ENCODE data around the gene AMZ1.
"Not testable (repeated sequence)": the region's sequence is repeated elsewhere in the genome, so short reads cannot be mapped to it uniquely, and the experiment has no call there.

AMZ1 gene

GRCh38 chr7:2665359-2665791, 22.6 kb upstream of the AMZ1 start:
- DNase-seq, result peak in 2 of 10 donors; percentile 70 to 82

GRCh38 chr7:2666155-2666554, 21.8 kb upstream of the AMZ1 start:
- intact Hi-C loops (cut with DNase I), result no loop called here
- no peak for DNase-seq

More at GRCh38 chr7:2665359-2665791, 22.6 kb upstream of the AMZ1 start:
- intact Hi-C loops (cut with DNase I), result no loop called here

GRCh38 chr7:2666588-2667250, 21.3 kb upstream of the AMZ1 start:
- no peak for DNase-seq
- intact Hi-C loops (cut with DNase I), result no loop called here

GRCh38 chr7:2667843-2668242, 20.2 kb upstream of the AMZ1 start:
- intact Hi-C loops (cut with DNase I), result no loop called here
- DNase-seq, result no peak

- intact Hi-C loops (cut with DNase I), result no loop called here
These were observed 19.6 kb upstream of the AMZ1 start for GRCh38 chr7:2668401-2668800.

GRCh38 chr7:2670171-2670570, 17.8 kb upstream of the AMZ1 start:
- intact Hi-C loops (cut with DNase I), result no loop called here
- no peak for DNase-seq

More at GRCh38 chr7:2668401-2668800, 19.6 kb upstream of the AMZ1 start:
- DNase-seq, result no peak

GRCh38 chr7:2670720-2671391, 17.1 kb upstream of the AMZ1 start:
- intact Hi-C loops (cut with DNase I), result loop anchor here (1.0 kb wide), 1 partner anchor 38 kb away; no protein-coding TSS in a partner anchor
- peak in 8 of 10 donors; percentile 63 to 96 (median 72) for DNase-seq

- DNase-seq; intact Hi-C loops (cut with DNase I): not testable (repeated sequence)
These were observed 14.8 kb upstream of the AMZ1 start for GRCh38 chr7:2673214-2673613.

GRCh38 chr7:2673934-2674333, 14.1 kb upstream of the AMZ1 start:
- DNase-seq, result no peak
- intact Hi-C loops (cut with DNase I), result no loop called here

GRCh38 chr7:2675256-2675764, 12.7 kb upstream of the AMZ1 start:
- DNase-seq, result no peak
- intact Hi-C loops (cut with DNase I), result no loop called here

- DNase-seq; intact Hi-C loops (cut with DNase I): not testable (repeated sequence)
These were observed 11.4 kb upstream of the AMZ1 start for GRCh38 chr7:2676576-2676975.

- intact Hi-C loops (cut with DNase I), result not testable (repeated sequence)
- DNase-seq, result peak in 1 of 10 donors; percentile 72
These were observed 9.5 kb upstream of the AMZ1 start for GRCh38 chr7:2678454-2678853.

- intact Hi-C loops (cut with DNase I), result loop anchor here (5.0 to 10.0 kb wide), 2 partner anchors 112 to 235 kb away; no protein-coding TSS in a partner anchor
- DNase-seq, result peak in 2 of 10 donors; percentile 75 to 87
These were observed 8.6 kb upstream of the AMZ1 start for GRCh38 chr7:2679135-2680127.

- intact Hi-C loops (cut with DNase I), result loop anchor here (5.0 to 10.0 kb wide), 2 partner anchors 113 to 235 kb away; no protein-coding TSS in a partner anchor
- DNase-seq, result peak in 2 of 10 donors; percentile 69 to 79
These were observed 7.7 kb upstream of the AMZ1 start for GRCh38 chr7:2680256-2680655.

- intact Hi-C loops (cut with DNase I), result loop anchor here (5.0 to 10.0 kb wide), 2 partner anchors 114 to 236 kb away; no protein-coding TSS in a partner anchor
- DNase-seq, result peak; percentile 71 to 97 (median 89)
These were observed 7.1 kb upstream of the AMZ1 start for GRCh38 chr7:2680792-2681490.

- peak; percentile 84 to 99 (median 90) for DNase-seq
- intact Hi-C loops (cut with DNase I), result loop anchor here (5.0 to 10.0 kb wide), 2 partner anchors 115 to 237 kb away; no protein-coding TSS in a partner anchor
These were observed 5.8 kb upstream of the AMZ1 start for GRCh38 chr7:2681929-2682799.

- DNase-seq, result peak in 2 of 10 donors; percentile 50 to 82
- intact Hi-C loops (cut with DNase I), result loop anchor here (5.0 to 10.0 kb wide), 2 partner anchors 117 to 240 kb away; no protein-coding TSS in a partner anchor
These were observed 3.5 kb upstream of the AMZ1 start for GRCh38 chr7:2684501-2684900.

- DNase-seq, result peak in 1 of 10 donors; percentile 57
- intact Hi-C loops (cut with DNase I), result loop anchor here (10.0 kb wide), 1 partner anchor 241 kb away; no protein-coding TSS in a partner anchor
These were observed 1.9 kb upstream of the AMZ1 start for GRCh38 chr7:2686101-2686500.

Data from posterior cingulate gyrus (tissue), 11 donors.